Measurements from ENCODE around the gene ABCA5.

ABCA5 gene

DNA sequence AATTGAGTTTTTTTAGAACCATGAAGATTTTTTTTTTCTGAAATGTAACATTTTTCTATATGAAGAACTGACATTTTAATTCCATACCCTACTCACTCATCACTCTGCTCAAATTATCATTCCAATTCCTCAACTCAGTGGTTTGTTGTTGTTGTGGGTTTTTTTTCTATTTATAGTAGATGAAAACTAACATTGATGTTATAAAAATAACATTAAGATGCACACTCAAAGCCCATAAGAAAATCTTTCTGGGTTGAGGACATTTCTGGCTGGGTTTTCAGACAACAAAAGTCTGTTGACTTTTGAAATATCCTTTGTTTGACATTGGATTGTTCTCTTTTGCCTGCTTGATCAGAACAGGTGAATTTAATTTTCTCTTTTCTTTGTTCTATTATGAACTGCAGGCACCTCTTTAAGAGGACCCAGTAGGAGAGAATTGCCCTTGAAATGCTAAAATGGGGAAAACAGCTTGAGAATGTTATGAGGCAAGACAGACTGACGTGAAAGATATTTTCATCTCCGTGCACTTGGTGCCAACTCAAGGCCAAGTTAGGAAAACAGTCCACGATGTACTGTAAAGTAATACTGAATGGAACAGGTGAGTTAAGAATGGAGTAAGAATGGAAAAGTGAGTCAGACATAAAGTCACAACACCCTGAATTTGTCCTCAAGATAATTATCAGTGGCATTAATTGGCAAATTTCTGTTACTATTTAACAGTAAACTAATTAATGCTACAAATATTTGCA lies 16.1 kb upstream of the ABCA5 start:
- H3K27me3 ChIP-seq (replicated peaks; ENCODE audit: insufficient read depth, low read length): no peaks in the 10 kb centered on the region
- H3K4me2 ChIP-seq (ENCODE audit: low read depth, low read length): no peak overlapping the region
- no peaks in the 10 kb centered on the region for H3K79me2 ChIP-seq (ENCODE audit: low read length)

DNA sequence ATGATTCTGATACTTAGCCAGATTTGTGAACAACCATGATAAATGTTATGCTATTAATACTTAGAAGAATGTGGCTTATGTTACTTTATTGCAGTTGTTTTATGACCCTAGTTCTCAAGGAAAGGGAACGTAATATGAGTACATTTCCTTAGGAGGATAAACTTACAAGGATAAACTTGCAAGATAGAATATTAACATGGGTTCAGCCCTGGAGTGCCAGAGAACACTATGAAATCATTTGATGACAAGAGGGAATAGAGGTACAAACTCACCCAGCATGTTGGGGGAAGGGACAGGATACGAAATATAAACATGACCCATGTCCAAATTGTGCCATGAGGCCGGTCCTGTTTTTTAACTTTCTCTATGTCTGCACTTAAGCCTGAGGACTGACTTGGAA lies 13.0 kb upstream of the ABCA5 start:
- H3K27me3 ChIP-seq (replicated peaks; ENCODE audit: insufficient read depth, low read length): no peaks in the 10 kb centered on the region
- no peaks in the 10 kb centered on the region for H4K20me1 ChIP-seq (ENCODE audit: insufficient read depth, low read length)
- H3K9me3 ChIP-seq (replicated peaks; ENCODE audit: insufficient read depth, low read length): no peaks in the 10 kb centered on the region
- no peak overlapping the region for H2AFZ ChIP-seq (ENCODE audit: low read length)
- H3K36me3 ChIP-seq (replicated peaks; ENCODE audit: insufficient read depth, low read length): no peaks in the 10 kb centered on the region
- H3K4me1 ChIP-seq (ENCODE audit: low read length): peaks cover 16% of the 10 kb centered on the region
- H3K4me3 ChIP-seq (ENCODE audit: low read length): no peak overlapping the region
- no peak for DNase-seq
- no peaks in the 10 kb centered on the region for H3K79me2 ChIP-seq (ENCODE audit: low read length)
- TF ChIP-seq, protein P1, sequence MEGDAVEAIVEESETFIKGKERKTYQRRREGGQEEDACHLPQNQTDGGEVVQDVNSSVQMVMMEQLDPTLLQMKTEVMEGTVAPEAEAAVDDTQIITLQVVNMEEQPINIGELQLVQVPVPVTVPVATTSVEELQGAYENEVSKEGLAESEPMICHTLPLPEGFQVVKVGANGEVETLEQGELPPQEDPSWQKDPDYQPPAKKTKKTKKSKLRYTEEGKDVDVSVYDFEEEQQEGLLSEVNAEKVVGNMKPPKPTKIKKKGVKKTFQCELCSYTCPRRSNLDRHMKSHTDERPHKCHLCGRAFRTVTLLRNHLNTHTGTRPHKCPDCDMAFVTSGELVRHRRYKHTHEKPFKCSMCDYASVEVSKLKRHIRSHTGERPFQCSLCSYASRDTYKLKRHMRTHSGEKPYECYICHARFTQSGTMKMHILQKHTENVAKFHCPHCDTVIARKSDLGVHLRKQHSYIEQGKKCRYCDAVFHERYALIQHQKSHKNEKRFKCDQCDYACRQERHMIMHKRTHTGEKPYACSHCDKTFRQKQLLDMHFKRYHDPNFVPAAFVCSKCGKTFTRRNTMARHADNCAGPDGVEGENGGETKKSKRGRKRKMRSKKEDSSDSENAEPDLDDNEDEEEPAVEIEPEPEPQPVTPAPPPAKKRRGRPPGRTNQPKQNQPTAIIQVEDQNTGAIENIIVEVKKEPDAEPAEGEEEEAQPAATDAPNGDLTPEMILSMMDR (IDR thresholded peaks at IDR 0.05; ENCODE audit: low read length): no peak
- TF ChIP-seq EZH2 (optimal IDR thresholded peaks at IDR 0.05; ENCODE audit: low read depth, low read length) (no peak), EZH2phosphoT487 (IDR thresholded peaks at IDR 0.05; ENCODE audit: low read length) (no peak)
- H3K9me2 ChIP-seq (replicated peaks; ENCODE audit: insufficient read depth, low read length): no peaks in the 10 kb centered on the region
- no peak overlapping the region for H3K9ac ChIP-seq (ENCODE audit: low read length)
- no peaks in the 10 kb centered on the region for H3F3A ChIP-seq (ENCODE audit: insufficient read depth, low read length)
- no peak overlapping the region for H3K27ac ChIP-seq (ENCODE audit: low read length)
- no peak overlapping the region for H3K4me2 ChIP-seq (ENCODE audit: low read depth, low read length)

More for the DNA sequence above, 16.1 kb upstream of the ABCA5 start:
- Histone ChIP-seq H2AFZ (ENCODE audit: low read length) (no peak overlapping the region), H3K9ac (ENCODE audit: low read length) (no peak overlapping the region), H4K20me1 (ENCODE audit: insufficient read depth, low read length) (no peaks in the 10 kb centered on the region), H3K36me3 (replicated peaks; ENCODE audit: insufficient read depth, low read length) (no peaks in the 10 kb centered on the region), H3K4me1 (ENCODE audit: low read length) (peaks cover 10% of the 10 kb centered on the region; the same call in 1 of the 2 replicates), H3F3A (ENCODE audit: insufficient read depth, low read length) (no peaks in the 10 kb centered on the region), H3K9me3 (replicated peaks; ENCODE audit: insufficient read depth, low read length) (no peaks in the 10 kb centered on the region), H3K4me3 (ENCODE audit: low read length) (no peak overlapping the region), H3K27ac (ENCODE audit: low read length) (no peak overlapping the region), H3K9me2 (replicated peaks; ENCODE audit: insufficient read depth, low read length) (no peaks in the 10 kb centered on the region)
- no peak for TF ChIP-seq EZH2phosphoT487 (IDR thresholded peaks at IDR 0.05; ENCODE audit: low read length)
- TF ChIP-seq, protein P1 (IDR thresholded peaks at IDR 0.05; ENCODE audit: low read length): no peak
- TF ChIP-seq EZH2 (optimal IDR thresholded peaks at IDR 0.05; ENCODE audit: low read depth, low read length): no peak
- no peak for DNase-seq

DNA sequence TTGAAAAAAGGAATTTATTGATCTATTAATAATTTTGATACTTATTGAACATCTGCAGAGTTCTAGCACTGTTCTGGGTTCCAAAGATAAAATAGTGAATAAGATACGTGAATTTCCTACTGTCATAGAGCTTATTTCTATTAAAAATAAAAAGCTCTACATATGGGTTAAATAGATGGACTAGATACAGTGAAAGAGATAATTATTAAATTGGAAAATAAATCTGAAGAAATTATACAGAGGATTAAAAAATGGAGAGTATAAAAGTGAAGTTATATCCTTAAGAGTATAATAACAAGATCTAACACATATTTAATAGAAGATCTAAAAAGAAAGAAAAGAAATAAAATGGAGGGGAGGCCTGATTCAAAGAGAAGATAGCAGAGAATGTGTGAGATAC lies 10.1 kb upstream of the ABCA5 start:
- Histone ChIP-seq H2AFZ (ENCODE audit: low read length) (no peak overlapping the region), H3K79me2 (ENCODE audit: low read length) (no peaks in the 10 kb centered on the region), H3K27ac (ENCODE audit: low read length) (no peak overlapping the region), H4K20me1 (ENCODE audit: insufficient read depth, low read length) (no peaks in the 10 kb centered on the region), H3K9ac (ENCODE audit: low read length) (no peak overlapping the region), H3F3A (ENCODE audit: insufficient read depth, low read length) (no peaks in the 10 kb centered on the region; the same call in 1 of the 2 replicates), H3K27me3 (replicated peaks; ENCODE audit: insufficient read depth, low read length) (no peaks in the 10 kb centered on the region), H3K4me1 (ENCODE audit: low read length) (peaks cover 17% of the 10 kb centered on the region), H3K9me3 (replicated peaks; ENCODE audit: insufficient read depth, low read length) (no peaks in the 10 kb centered on the region), H3K4me3 (ENCODE audit: low read length) (no peak overlapping the region), H3K36me3 (replicated peaks; ENCODE audit: insufficient read depth, low read length) (no peaks in the 10 kb centered on the region), H3K4me2 (ENCODE audit: low read depth, low read length) (no peak overlapping the region), H3K9me2 (replicated peaks; ENCODE audit: insufficient read depth, low read length) (no peaks in the 10 kb centered on the region)
- TF ChIP-seq EZH2 (optimal IDR thresholded peaks at IDR 0.05; ENCODE audit: low read depth, low read length) (no peak), EZH2phosphoT487 (IDR thresholded peaks at IDR 0.05; ENCODE audit: low read length) (no peak)
- TF ChIP-seq, protein P1 (IDR thresholded peaks at IDR 0.05; ENCODE audit: low read length): no peak
- no peak for DNase-seq
